ENCODE data around the gene ERG.
A peak's percentile ranks its signal among the peaks of the same experiment; 100 is the strongest.

ERG gene

GRCh38 chr21:38494703-38495102 is 3.6 kb downstream of the ERG start:
- H3K27ac ChIP-seq (replicated peaks; ENCODE audit: low read length): no peak overlapping the region
- no peak overlapping the region for H3K23ac ChIP-seq (ENCODE audit: low read depth, low read length, poor library complexity)
- no peaks in the 10 kb centered on the region for H3K79me1 ChIP-seq (ENCODE audit: low read depth, low read length)
- no peak overlapping the region for H3K14ac ChIP-seq (ENCODE audit: low read length)
- no peak overlapping the region for H2BK12ac ChIP-seq (ENCODE audit: low read length)
- H2BK5ac ChIP-seq (ENCODE audit: low read length): no peak overlapping the region
- H3K36me3 ChIP-seq (replicated peaks in 1 of 2; ENCODE audit: control insufficient read depth in 2 of 2, insufficient read depth in 2 of 2, low read length in 2 of 2): no peaks in the 10 kb centered on the region
- H3K4me2 ChIP-seq (ENCODE audit: insufficient read depth, low read length, poor library complexity, severe bottlenecking): no peak overlapping the region
- no peaks in the 10 kb centered on the region for H3K27me3 ChIP-seq (ENCODE audit: control insufficient read depth in 3 of 3, insufficient read depth in 3 of 3, low read depth in 1 of 3, low read length in 3 of 3)
- H3K18ac ChIP-seq (ENCODE audit: low read length): peak overlapping the region; percentile 56
- H2BK15ac ChIP-seq (ENCODE audit: low read length): no peak overlapping the region
- H3K9me3 ChIP-seq (replicated peaks in 1 of 2; ENCODE audit: control insufficient read depth in 2 of 2, insufficient read depth in 1 of 2, low read depth in 1 of 2, low read length in 2 of 2): no peaks in the 10 kb centered on the region
- H3K4me3 ChIP-seq (ENCODE audit: low read length in 2 of 2): no peak overlapping the region
- DNase-seq (ENCODE audit: low spot score): no peak
- no peak overlapping the region for H2BK120ac ChIP-seq (ENCODE audit: low read depth, low read length)
- no CpG with 5 or more reads among the region's 6 CpGs for WGBS, 2 donors (ENCODE audit: extremely low coverage in 2 of 2, insufficient read length in 2 of 2, insufficient replicate concordance in 1 of 2)
- H3K4me1 ChIP-seq (ENCODE audit: control insufficient read depth in 2 of 2, insufficient read depth in 1 of 2, low read depth in 1 of 2, low read length in 2 of 2): peaks cover 5 to 7% of the 10 kb centered on the region in 2 donors
- no peak overlapping the region for H4K8ac ChIP-seq (ENCODE audit: low read depth, low read length)
- H3K9ac ChIP-seq (ENCODE audit: low read depth, low read length, poor library complexity): peak overlapping the region; percentile 39
- peak overlapping the region; percentile 51 for H2AFZ ChIP-seq (ENCODE audit: low read length)
- no peak overlapping the region for H2AK5ac ChIP-seq (ENCODE audit: low read depth, low read length)
- no peak overlapping the region for H3K4ac ChIP-seq (ENCODE audit: low read length)
- no peak overlapping the region for H4K91ac ChIP-seq (ENCODE audit: low read depth, low read length, poor library complexity)

- H2BK5ac ChIP-seq (ENCODE audit: low read length): no peak overlapping the region
- no peaks in the 10 kb centered on the region for H3K79me1 ChIP-seq (ENCODE audit: low read depth, low read length)
- no peak overlapping the region for H2AFZ ChIP-seq (ENCODE audit: low read length)
- H3K4me1 ChIP-seq (ENCODE audit: control insufficient read depth in 2 of 2, insufficient read depth in 1 of 2, low read depth in 1 of 2, low read length in 2 of 2): peaks cover 8 to 9% of the 10 kb centered on the region in 2 donors
- no peak overlapping the region for H3K9ac ChIP-seq (ENCODE audit: low read depth, low read length, poor library complexity)
- no peak overlapping the region for H3K27ac ChIP-seq (replicated peaks; ENCODE audit: low read length)
- no peaks in the 10 kb centered on the region for H3K36me3 ChIP-seq (replicated peaks in 1 of 2; ENCODE audit: control insufficient read depth in 2 of 2, insufficient read depth in 2 of 2, low read length in 2 of 2)
- no peak overlapping the region for H2BK120ac ChIP-seq (ENCODE audit: low read depth, low read length)
- no peaks in the 10 kb centered on the region for H3K9me3 ChIP-seq (replicated peaks in 1 of 2; ENCODE audit: control insufficient read depth in 2 of 2, insufficient read depth in 1 of 2, low read depth in 1 of 2, low read length in 2 of 2)
- H2AK5ac ChIP-seq (ENCODE audit: low read depth, low read length): no peak overlapping the region
- H3K14ac ChIP-seq (ENCODE audit: low read length): no peak overlapping the region
- no peaks in the 10 kb centered on the region for H3K27me3 ChIP-seq (ENCODE audit: control insufficient read depth in 3 of 3, insufficient read depth in 3 of 3, low read depth in 1 of 3, low read length in 3 of 3)
- H4K8ac ChIP-seq (ENCODE audit: low read depth, low read length): no peak overlapping the region
- H3K4me2 ChIP-seq (ENCODE audit: insufficient read depth, low read length, poor library complexity, severe bottlenecking): no peak overlapping the region
- no peak overlapping the region for H3K23ac ChIP-seq (ENCODE audit: low read depth, low read length, poor library complexity)
- no CpG with 5 or more reads among the region's 4 CpGs for WGBS, 2 donors (ENCODE audit: extremely low coverage in 2 of 2, insufficient read length in 2 of 2, insufficient replicate concordance in 1 of 2)
- H2BK15ac ChIP-seq (ENCODE audit: low read length): no peak overlapping the region
- H2BK12ac ChIP-seq (ENCODE audit: low read length): no peak overlapping the region
- DNase-seq (ENCODE audit: low spot score): no peak
- H4K91ac ChIP-seq (ENCODE audit: low read depth, low read length, poor library complexity): no peak overlapping the region
- H3K4me3 ChIP-seq (ENCODE audit: low read length in 2 of 2): no peak overlapping the region
- H3K18ac ChIP-seq (ENCODE audit: low read length): no peak overlapping the region
- no peak overlapping the region for H3K4ac ChIP-seq (ENCODE audit: low read length)
These were observed 4.0 kb downstream of the ERG start for GRCh38 chr21:38494251-38494642.

GRCh38 chr21:38493549-38494250 is 4.6 kb downstream of the ERG start:
- no peaks in the 10 kb centered on the region for H3K27me3 ChIP-seq (ENCODE audit: control insufficient read depth in 3 of 3, insufficient read depth in 3 of 3, low read depth in 1 of 3, low read length in 3 of 3)
- H2BK5ac ChIP-seq (ENCODE audit: low read length): no peak overlapping the region
- no peak overlapping the region for H2BK120ac ChIP-seq (ENCODE audit: low read depth, low read length)
- H3K4me1 ChIP-seq (ENCODE audit: control insufficient read depth in 2 of 2, insufficient read depth in 1 of 2, low read depth in 1 of 2, low read length in 2 of 2): peaks cover 9 to 15% of the 10 kb centered on the region in 2 donors
- H4K91ac ChIP-seq (ENCODE audit: low read depth, low read length, poor library complexity): no peak overlapping the region
- H3K9ac ChIP-seq (ENCODE audit: low read depth, low read length, poor library complexity): no peak overlapping the region
- peak overlapping the region; percentile 23 for H2AK5ac ChIP-seq (ENCODE audit: low read depth, low read length)
- no peak overlapping the region for H4K8ac ChIP-seq (ENCODE audit: low read depth, low read length)
- H3K18ac ChIP-seq (ENCODE audit: low read length): peak overlapping the region; percentile 76
- H3K9me3 ChIP-seq (replicated peaks in 1 of 2; ENCODE audit: control insufficient read depth in 2 of 2, insufficient read depth in 1 of 2, low read depth in 1 of 2, low read length in 2 of 2): no peaks in the 10 kb centered on the region
- peak overlapping the region; percentile 68 for H2BK15ac ChIP-seq (ENCODE audit: low read length)
- H3K4ac ChIP-seq (ENCODE audit: low read length): no peak overlapping the region
- no peak overlapping the region for H3K14ac ChIP-seq (ENCODE audit: low read length)
- no peaks in the 10 kb centered on the region for H3K79me1 ChIP-seq (ENCODE audit: low read depth, low read length)
- H2AFZ ChIP-seq (ENCODE audit: low read length): no peak overlapping the region
- no peak overlapping the region for H3K4me3 ChIP-seq (ENCODE audit: low read length in 2 of 2)
- H3K23ac ChIP-seq (ENCODE audit: low read depth, low read length, poor library complexity): peak overlapping the region; percentile 53
- H3K27ac ChIP-seq (replicated peaks; ENCODE audit: low read length): no peak overlapping the region
- no peaks in the 10 kb centered on the region for H3K36me3 ChIP-seq (replicated peaks in 1 of 2; ENCODE audit: control insufficient read depth in 2 of 2, insufficient read depth in 2 of 2, low read length in 2 of 2)
- WGBS, 2 donors (ENCODE audit: extremely low coverage in 2 of 2, insufficient read length in 2 of 2, insufficient replicate concordance in 1 of 2): no CpG with 5 or more reads among the region's 18 CpGs
- peak overlapping the region; percentile 47 for H2BK12ac ChIP-seq (ENCODE audit: low read length)
- no peak overlapping the region for H3K4me2 ChIP-seq (ENCODE audit: insufficient read depth, low read length, poor library complexity, severe bottlenecking)
- DNase-seq (ENCODE audit: low spot score): no peak

- no CpG with 5 or more reads among the region's 3 CpGs for WGBS, 2 donors (ENCODE audit: extremely low coverage in 2 of 2, insufficient read length in 2 of 2, insufficient replicate concordance in 1 of 2)
- no peak for DNase-seq (ENCODE audit: low spot score)
- no peak overlapping the region for H2BK120ac ChIP-seq (ENCODE audit: low read depth, low read length)
These were observed 6.3 kb downstream of the ERG start for GRCh38 chr21:38492007-38492406.

More at GRCh38 chr21:38492007-38492406, 6.3 kb downstream of the ERG start:
- no peak overlapping the region for H4K91ac ChIP-seq (ENCODE audit: low read depth, low read length, poor library complexity)
- H4K8ac ChIP-seq (ENCODE audit: low read depth, low read length): no peak overlapping the region
- H3K9me3 ChIP-seq (replicated peaks in 1 of 2; ENCODE audit: control insufficient read depth in 2 of 2, insufficient read depth in 1 of 2, low read depth in 1 of 2, low read length in 2 of 2): peaks cover 0 to 3% of the 10 kb centered on the region in 2 donors
- no peak overlapping the region for H3K18ac ChIP-seq (ENCODE audit: low read length)
- no peak overlapping the region for H3K9ac ChIP-seq (ENCODE audit: low read depth, low read length, poor library complexity)
- no peak overlapping the region for H3K4ac ChIP-seq (ENCODE audit: low read length)
- no peak overlapping the region for H3K23ac ChIP-seq (ENCODE audit: low read depth, low read length, poor library complexity)
- H3K4me3 ChIP-seq (ENCODE audit: low read length in 2 of 2): no peak overlapping the region
- H2AFZ ChIP-seq (ENCODE audit: low read length): no peak overlapping the region
- H2AK5ac ChIP-seq (ENCODE audit: low read depth, low read length): no peak overlapping the region
- H3K36me3 ChIP-seq (replicated peaks in 1 of 2; ENCODE audit: control insufficient read depth in 2 of 2, insufficient read depth in 2 of 2, low read length in 2 of 2): no peaks in the 10 kb centered on the region
- H3K79me1 ChIP-seq (ENCODE audit: low read depth, low read length): no peaks in the 10 kb centered on the region
- no peaks in the 10 kb centered on the region for H3K27me3 ChIP-seq (ENCODE audit: control insufficient read depth in 3 of 3, insufficient read depth in 3 of 3, low read depth in 1 of 3, low read length in 3 of 3)
- no peak overlapping the region for H3K27ac ChIP-seq (replicated peaks; ENCODE audit: low read length)
- H3K4me1 ChIP-seq (ENCODE audit: control insufficient read depth in 2 of 2, insufficient read depth in 1 of 2, low read depth in 1 of 2, low read length in 2 of 2): peaks cover 16 to 22% of the 10 kb centered on the region in 2 donors
- H2BK15ac ChIP-seq (ENCODE audit: low read length): no peak overlapping the region
- no peak overlapping the region for H3K14ac ChIP-seq (ENCODE audit: low read length)
- no peak overlapping the region for H3K4me2 ChIP-seq (ENCODE audit: insufficient read depth, low read length, poor library complexity, severe bottlenecking)
- no peak overlapping the region for H2BK5ac ChIP-seq (ENCODE audit: low read length)
- no peak overlapping the region for H2BK12ac ChIP-seq (ENCODE audit: low read length)
